Measurements from ENCODE around the gene LSS. TPM values are rescaled to one million over a fixed set of nuclear protein-coding genes. Genes with fewer than 3 reads are reported as not detected.
"Not testable (repeated sequence)": the region's sequence is repeated elsewhere in the genome, so short reads cannot be mapped to it uniquely, and the experiment has no call there.

Gene LSS
- polyA plus RNA-seq, 12 donors: 27.1 to 52.3 (median 33.1) TPM; not detected in 1

DNA sequence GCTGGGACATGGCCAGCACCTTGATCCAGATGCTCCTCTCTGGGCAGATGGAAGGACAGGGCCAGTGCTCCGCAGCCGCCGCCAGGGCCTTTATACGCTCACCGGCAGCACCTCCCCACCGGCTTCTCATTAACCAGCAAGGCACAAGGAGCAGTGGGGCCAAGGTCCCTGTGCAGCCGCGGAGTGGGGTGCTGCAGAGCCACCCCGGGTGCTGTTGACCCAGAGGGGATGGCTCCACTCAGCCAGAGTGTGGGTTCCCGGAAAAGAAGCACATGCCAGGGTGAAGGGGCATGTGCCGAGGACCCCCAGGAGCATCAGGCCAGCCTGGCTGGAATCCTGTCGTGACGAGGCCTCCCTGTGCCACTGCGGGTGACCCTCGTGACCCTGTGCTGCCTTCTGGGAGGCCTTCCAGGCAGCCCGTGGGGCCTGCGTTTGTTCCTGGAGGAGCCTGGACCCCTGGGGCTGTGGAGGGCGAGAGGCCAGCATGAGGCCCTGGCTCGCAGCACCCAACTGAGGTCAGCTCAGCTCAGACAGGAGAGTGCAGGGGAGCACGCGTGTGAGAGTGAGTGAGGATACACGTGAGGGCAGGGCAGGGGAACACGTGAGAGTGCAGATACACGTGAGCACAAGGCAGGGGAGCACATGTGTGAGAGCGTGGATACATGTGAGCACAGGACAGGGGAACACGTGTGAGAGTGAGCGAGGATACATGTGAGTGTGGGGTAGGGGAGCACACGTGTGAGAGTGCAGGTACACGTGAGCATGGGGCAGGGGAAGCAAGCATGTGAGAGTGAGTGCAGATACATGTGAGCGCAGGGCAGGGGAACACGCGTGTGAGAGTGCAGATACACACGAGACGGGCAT lies 72.8 kb downstream of the LSS start, which contains the start of gene FTCD:
TSS of gene FTCD (minus strand) at position 66 of the 864 bp plus-strand sequence. CDS start at position 10, 56 bp downstream.
- DNase-seq: no peak

DNA sequence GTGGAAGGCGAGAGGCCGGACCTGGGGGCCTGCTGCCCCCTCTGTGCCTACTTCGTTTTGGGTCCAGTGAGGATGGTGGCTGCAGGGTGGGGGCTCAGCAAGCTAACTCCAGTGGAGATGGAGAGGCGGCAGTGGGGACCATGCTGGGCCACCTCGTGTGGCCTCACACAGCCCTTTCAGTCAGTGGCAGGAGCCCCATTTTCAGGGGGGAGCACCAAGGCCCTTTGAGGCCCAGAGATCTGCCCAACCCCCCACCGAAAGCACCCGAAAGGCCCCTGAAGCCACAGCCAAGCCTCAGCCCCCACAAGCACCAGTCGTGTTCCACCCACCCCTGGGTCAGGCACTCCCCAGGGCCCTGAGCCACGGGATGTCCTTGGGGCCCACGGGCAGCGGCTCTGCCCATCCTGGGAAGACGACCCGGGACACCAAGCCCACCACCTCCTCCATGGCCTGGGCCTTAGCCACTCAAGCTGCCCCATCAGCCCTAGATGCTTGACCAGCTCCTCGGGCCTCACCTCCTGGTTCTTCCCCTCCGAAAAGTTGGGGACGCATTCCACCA lies 73.5 kb downstream of the LSS start:
- DNase-seq: no peak

DNA sequence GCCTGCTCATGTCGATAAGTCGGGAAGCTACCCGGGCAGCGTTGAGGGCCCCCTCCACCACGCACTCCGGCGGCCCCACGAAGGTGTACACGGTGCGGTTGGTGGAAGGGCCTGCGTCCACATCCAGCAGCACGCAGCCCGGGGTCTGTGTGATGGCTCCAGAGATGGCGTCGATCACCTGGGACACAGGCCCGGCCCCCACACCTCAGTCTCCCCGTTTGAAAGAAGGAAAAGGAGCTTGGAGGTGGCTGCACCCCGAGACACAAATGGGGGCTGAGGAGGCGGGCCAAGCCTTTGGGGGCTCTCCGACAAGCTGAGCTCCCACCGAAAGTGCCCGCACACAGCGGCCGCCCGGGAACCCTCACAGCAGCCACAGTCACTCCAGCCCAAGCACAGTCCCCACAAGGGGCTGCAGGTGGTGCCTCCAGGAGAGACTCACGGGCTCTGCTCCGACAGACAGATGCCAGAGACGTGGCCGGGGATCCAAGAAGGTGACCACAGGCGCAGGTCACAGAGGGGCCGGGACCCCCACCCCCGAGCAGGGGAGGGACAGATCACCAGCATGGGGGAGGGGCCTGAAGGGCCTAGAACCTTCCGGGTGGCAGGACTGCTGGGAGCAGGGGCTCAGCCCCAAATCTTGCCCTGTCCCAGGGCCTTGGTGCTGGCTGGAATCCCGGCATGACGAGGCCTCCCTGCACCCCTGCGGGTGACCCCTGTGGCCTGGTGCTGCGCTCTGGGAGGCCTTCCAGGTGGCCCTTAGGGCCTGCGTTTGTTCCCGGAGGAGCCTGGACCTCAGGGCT lies 74.2 kb downstream of the LSS start:
- DNase-seq: no peak

DNA sequence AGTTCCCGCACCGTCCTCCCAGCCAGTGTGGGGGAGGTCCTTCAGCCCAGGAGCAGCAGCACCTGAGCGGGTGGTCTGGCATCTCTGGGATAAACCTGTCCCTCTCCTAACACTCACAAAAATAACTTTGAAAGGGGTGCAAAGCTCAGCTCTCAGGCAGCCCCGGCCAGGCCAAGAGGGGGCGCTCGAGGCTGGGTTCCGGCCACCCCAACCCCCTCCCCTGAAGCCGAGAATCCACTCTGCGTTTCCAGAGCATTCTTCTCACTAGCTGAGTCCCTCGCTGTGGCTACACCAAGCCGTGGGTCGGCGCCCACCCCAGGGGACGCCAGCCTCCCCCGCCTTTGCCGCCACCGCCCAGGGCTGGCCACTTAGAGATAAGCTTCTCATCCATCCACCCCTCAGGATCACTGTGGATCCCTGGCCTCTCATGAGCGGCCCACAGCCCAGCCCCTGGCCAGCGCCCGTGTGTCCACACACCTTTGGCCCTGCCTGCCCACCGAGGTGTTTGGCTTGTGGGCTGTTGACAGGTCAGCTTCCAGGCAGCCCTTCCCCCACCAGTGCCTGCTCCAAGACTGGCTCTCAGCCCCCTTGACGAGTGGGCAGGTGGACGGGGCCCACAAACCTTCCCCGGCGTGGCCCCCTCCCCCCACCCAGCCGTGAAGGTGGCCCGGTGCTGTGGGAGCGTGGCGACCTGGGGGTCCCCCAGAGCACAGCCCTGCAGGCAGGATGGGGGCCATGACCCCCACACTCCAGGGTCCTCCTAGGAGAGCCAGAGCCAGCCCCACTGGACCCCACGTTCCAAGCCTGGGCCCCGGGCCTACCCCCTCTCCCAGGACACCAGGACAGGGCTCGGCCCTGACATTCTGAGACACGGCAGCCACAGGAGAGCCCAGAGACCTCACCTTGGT lies 75.1 kb downstream of the LSS start:
- DNase-seq: no peak

DNA sequence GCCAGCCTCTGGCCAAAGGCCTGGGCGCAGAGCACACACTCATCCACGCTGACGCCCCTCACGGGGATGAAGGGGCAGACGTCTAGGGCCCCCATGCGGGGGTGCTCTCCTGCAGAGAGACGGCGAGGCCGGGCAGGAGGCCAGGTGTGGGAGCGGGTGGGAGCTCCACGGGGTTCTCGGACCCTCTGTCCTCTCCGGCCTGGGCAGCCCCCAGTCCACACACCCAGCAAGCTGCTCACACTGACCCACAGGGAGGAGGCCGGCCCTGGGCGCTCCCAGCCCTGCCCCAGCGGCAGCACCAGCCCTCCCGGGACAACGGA lies 75.7 kb downstream of the LSS start:
- no peak for DNase-seq

DNA sequence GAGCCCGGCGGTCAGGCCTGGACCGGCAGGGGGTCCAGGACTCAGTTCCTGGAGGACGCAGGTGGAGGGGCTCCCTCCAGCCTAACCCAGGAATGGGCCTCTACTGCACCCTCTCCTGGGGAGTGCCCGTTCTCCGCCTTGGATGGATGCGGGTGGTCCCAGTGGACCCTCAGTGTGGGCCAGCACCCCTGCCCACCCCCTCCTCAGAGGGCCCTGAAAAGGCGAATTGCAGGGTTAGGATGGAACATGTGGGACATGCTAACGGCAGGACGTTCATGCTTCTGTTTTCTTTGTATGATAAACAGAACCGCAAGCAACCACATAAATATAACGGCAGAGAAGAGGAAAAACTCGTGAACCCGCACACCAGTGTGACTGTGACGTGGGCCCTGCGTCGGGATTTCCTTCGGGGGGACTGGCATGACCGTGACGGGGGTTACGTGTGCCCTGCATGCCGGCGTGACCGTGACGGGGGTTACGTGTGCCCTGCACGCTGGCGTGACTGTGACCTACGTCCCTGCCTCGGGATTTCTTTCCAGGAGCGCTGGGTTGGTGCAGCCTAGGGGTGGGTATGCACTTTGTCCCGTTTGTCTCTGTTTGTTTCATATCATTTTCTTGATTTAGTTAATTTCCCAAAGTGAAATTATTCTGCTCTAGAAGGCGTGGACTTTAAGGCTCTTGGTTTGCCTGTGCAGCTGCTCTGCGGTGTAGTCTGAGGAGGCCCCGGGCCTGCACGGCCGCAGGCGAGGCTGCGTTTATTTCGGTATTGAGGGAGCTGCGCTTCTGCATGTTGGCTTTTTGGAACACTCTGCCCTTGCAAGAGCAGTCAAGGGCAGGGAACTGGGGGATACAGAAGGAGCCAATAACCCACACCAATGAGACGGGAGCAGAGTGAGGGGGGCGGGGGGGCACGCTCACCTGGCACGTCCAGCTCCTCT lies 76.3 kb downstream of the LSS start:
- no peak for DNase-seq

DNA sequence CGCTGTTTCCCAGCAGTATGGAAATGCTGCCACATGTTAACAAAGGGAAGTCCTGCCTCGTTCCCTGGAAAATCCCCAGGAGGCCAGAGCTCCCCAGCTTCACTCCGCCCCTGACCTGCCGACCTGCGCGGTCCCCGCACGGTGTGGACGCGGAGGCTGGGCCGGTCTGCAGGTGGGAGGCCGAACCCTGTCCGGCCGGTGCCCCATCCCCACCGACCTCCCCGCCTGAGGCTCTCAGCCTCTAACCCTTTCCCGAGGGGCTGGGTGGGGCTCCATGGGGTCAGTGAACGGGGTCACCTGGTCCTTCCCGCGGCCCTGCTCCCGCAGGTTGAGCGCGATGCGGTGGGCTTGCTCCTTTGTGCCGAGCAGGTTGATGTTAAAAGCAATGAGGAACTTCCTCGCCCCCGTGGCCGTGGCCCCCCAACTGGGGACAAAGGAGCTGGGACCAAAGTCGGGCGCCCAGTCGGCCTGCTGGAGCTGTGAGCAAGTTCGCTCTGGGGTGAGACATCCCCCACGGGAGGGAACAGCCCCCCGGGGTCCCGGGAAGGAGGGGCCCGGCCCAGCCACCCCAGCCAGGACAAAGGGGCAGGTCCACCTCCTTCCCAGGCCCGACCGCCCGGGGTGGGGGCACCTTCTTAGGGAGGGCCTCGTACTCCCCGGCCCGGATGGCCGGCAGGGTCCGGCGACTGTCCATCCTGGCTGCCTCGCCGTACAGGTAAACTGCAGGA lies 77.1 kb downstream of the LSS start:
- DNase-seq: no peak

DNA sequence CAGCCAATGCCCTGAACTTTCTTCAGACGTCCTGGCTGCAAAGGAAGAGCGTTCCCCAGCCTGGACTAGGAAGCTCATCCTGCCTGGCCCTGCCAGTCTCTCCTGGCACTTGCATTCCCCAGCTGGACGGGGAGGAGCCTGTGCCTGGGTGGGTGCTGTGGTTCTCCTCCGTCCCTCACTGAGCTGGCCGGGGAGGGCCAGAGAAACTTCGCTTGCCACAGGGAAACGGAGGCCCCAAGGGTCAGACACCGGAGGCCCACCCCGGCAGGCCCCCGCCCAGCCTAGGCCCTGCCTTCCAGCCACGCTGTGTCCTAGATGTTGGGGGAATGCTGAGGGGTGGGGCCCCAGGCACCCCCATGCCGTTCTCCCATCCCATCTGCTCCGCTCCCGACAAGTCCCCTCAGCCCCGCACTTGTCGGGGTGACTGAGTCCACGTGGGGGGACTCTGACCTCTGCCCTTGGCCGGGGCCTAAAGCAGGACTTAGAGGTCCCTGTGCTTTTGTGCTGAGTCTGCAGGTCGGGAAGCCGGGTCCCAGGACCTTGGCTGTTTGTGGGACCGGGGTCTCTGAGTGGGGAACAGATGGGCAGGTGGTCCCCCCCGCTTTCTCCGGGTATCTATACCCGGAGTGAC lies 78.0 kb downstream of the LSS start:
- no peak for DNase-seq

DNA sequence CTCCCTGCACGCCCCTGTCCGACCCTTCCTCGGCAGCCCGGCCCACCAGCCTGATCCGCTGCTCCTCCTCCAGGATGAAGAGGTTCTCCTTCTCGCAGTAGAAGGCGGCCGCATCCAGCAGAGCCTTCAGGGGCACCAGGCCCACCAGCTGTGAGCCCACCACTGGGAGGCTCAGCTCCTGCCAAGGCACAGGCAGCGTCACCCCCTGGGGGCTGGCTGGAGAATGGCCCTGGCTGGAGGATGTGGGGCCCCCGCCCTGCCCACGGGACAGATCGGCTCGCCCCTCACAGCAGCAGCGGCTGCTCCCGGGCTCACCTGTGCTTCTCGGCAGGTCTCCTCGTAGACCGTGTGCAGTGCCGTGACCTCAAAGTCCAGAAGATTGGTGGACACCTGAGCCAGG lies 78.5 kb downstream of the LSS start:
- DNase-seq: no peak

DNA sequence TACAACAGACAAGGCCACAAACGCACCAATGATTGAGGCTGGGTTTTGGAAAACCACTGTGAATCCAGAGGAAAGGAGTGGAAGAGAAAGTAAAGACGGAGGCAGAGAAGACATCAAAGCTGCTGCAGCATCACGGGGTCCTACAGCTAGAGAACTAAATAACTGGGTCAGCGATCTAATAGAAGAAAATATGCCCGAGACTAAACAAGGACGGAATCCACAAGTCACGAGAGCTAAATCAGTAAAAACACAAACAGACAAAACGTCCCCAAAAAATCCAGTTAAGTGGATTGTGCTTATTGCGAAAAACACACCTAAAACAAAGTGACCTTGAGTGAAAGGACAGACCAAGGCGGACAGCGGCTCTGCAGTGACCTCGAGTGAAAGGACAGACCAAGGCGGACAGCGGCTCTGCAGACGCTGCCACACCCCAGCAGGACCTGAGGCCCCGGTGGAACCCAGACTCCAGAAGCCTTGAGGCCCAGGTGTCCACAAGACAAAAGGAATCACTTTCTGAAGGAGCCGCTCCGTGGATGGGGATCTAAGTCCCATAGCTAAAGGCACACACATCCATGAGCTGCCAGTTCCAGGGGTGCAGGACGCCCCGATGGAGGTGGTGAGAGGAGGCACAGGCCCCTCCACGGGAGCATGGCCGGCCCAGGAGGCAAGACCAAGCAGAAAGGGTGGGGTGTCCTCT lies 79.2 kb downstream of the LSS start:
- no peak for DNase-seq

DNA sequence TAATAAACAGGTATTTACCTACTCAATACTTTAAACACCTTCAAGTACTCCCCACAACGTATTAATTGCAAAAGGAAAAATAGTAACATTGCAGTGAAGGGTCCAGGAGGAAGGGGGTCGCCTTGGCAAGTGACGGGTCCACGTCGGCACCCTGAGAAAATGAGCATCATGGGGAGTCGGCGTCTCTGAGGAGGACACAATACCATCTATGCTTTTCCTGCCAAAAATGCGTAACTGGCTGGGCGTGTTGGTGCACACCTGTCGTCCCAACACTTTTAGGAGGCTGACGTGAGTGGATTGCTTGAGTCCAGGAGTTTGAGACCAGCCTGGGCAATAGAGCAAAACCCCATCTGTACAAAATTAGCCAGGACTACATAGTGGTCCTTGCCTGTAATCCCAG lies 80.5 kb downstream of the LSS start:
- DNase-seq: no peak

DNA sequence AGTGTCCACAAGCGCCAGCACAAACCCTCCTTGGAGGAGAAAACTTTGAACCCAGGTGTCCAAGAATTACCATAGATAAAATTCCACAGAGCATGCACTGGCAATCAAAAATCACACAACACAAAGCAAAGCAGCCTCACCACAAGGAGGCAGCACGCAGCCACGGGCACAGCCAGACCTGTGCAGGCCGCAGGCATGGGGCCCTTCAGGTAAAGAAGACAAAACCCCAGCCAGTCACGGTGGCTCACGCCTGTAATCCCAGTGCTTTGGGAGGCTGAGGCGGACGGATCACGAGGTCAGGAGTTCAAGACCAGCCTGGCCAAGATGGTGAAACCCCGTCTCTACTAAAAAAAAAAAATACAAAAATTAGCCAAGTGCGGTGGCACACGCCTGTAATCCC lies 81.1 kb downstream of the LSS start:
- not testable (repeated sequence) for DNase-seq

DNA sequence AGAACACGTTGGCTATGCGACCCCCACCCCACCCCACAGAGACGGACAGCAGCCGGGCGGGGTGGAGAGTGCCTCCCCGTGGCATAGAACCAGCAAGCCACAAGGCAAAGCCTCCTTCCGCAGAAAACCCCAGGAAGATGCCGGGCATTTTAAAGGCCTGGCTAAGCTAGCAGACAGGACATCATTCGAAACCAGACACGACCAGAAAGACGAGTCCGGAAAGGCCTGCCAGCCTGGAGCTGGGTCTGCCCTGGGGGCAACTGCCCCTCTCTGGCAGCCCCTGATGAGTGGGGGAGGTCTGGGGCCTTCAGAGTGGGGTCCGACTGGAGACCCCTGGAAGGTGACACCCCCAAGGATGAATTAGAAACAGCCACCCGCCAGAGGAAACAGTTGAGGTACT lies 81.7 kb downstream of the LSS start:
- no peak for DNase-seq

DNA sequence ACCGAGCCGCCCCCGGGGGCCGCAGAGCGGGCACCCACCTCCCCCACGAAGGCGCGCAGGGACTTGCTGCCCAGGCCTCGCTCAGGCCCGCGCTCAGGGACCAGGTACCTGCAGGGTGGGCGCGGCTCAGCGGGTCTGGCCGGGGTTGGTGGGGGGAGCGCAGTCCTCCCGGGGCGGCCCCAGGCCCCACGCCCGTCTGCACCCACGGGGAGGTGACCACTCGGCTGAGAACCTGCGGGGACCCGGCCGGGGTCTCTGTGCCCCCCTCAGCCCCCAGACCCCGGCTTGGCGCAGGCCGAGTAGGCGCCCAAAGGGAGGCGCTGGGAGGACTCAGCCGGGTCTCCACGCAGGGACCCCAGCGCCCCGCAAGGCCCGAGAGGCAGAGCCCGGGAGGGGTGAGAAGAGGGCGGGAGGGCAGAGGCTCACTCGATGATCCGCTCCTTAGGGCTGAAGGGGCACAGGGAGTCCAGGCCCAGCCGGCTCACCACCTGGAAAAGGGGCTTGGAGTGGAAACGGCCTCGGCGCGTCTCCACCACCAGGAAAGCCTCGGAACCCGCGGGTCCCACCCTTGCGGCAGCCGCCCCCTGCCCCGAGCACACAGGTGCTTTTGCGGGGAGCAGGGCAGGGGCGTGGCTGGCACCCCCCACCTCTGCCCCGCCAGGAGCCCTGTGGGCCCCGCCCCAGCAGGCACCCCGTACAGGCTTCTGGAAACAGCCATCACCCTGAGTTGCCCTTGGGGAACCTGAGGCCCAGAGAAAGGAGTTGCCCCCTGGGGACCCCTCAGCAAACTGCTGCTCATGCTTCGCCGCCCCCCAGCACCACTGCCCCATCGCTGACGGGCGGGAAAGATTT lies 82.5 kb downstream of the LSS start:
- no peak for DNase-seq

DNA sequence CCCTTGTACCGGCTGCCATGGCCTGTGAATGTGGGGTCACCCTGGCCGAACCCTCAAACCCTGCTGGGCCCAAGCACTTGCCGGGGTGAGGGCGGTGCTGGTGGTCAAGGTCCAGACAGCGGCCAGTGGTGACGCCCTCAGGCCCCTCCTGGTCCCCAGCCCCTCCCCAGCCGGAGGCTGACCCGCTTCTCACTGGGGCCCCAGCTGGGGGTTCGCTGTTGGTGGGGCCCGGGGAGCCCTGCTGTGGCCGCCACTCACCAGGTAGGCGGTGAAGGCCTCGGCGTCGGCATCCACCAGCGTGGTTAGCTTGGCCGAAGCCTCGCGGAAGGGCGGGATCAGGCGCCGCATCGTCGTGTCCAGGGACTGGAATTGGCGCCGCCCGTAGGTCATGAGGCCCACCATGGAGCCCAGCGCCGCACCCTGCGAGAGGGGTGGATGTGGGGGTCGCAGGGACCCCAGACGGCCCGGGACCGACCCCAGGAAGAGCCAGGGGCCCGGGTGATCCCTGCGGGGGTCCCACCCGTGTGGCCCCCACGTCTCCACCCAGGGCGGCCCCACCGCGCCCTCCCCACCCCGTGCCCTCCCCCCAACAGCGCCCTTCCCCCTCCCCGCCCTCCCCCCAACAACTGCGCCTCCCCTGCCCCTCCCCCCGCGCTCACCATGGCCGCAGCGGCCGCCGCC lies 83.3 kb downstream of the LSS start:
- no peak for DNase-seq

DNA sequence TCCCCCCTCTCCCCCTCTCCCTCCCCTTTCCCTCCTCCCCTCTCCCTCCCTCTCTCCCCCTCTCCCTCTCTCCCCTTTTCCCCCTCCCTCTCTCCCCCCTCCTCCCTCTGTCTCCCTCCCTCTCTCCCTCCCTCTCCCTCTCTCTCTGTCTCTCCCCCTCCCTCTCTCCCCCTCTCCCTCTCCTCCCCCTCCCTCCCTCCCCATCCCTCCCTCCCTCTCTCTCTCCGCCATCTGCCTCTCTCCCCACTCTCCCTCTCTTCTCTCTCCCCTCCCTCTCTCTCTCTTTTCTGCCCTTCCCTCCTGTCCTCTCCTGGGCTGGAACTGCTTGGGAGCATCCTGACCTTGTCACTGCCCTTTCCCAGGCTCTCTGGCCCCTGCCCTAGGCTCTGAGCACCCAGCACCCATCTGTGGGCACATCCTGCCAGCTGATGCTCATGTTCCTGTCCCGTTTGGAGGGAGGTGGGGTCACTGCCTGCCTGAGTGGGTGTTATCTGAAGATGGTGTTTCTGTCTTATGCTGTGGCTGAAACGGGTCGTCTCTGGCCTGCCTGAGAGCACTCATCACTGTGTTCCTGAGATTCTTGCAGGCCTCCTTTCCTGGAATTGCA lies 84.0 kb downstream of the LSS start:
- no peak for DNase-seq

Data from muscle of arm (tissue), 12 donors.